Right lobe of liver (tissue), 6 donors: Measurements from ENCODE around the gene KLF12. TPM values are rescaled to one million over a fixed set of nuclear protein-coding genes. Genes with fewer than 3 reads are reported as not detected.

Source experiments
- ATAC-seq, 4 donors: fragments of 200-7000 bp; cut with Tn5 transposase; one replicate each; pipeline ENCODE4 v1.9.1; 2020; ENCODE audit warnings: mild to moderate bottlenecking in 4 of 4, moderate library complexity in 4 of 4
- DNase-seq, 3 donors: peaks; one replicate each; pipeline ENCODE4 v3.0.0-alpha.2; 2020
- H3K27ac ChIP-seq, 3 donors: fragments of 200-600 bp; one replicate each; pipeline ENCODE4 v1.8.0; 2022
- H3K27me3 ChIP-seq, 2 donors: fragments of 200-600 bp; one replicate each; pipeline ENCODE4 v1.8.0; 2022
- H3K36me3 ChIP-seq, 4 donors: fragments of 200-600 bp; sonication (generic) in 1 of 4; one replicate each; pipeline versions ENCODE4 v1.5.1 to v1.8.0; 2017 to 2022; ENCODE audit warnings: control low read depth in 1 of 4
- H3K4me1 ChIP-seq, 4 donors: fragments of 200-600 bp; sonication (generic) in 1 of 4; one replicate each; pipeline versions ENCODE4 v1.5.1 to v1.8.0; 2017 to 2022; ENCODE audit warnings: control low read depth in 1 of 4
- H3K4me3 ChIP-seq, 3 donors: fragments of 200-600 bp; one replicate each; pipeline ENCODE4 v1.8.0; 2022
- H3K9me3 ChIP-seq, 4 donors: fragments of 200-600 bp; sonication (generic) in 1 of 4; one replicate each; pipeline versions ENCODE4 v1.5.1 to v1.8.0; 2017 to 2022; ENCODE audit warnings: control low read depth in 1 of 4
- CTCF ChIP-seq, 4 donors: fragments of 200-600 bp in 3 of 4; fragments of 450-650 bp in 1 of 4; IDR thresholded peaks; one replicate each; pipeline versions ENCODE4 v1.5.1 to v1.8.0; 2016 to 2022; ENCODE audit warnings: antibody characterized with exemption in 4 of 4, mild to moderate bottlenecking in 2 of 4
- POLR2A ChIP-seq: fragments of 450-650 bp; IDR thresholded peaks from one replicate; pipeline ENCODE4 v1.6.1; 2017; ENCODE audit warnings: antibody characterized with exemption, mild to moderate bottlenecking
- WGBS: methylation state at CpG from one replicate; pipeline ENCODE4 v1.1.6; 2018; ENCODE audit warnings: low coverage, low lambda C conversion rate; ENCODE audit not compliant: insufficient coverage; ENCODE audit errors: missing lambda C conversion rate; 5-methylcytosine and 5-hydroxymethylcytosine counted together
- intact Hi-C, 2 donors: fragments of 100-400 bp; cut with DNase I; formaldehyde crosslinking; loops; one replicate each; pipeline versions ENCODE4 v1.11.2 to v1.14.1; 2022
- total RNA-seq, 6 experiments: library from RNA; depleted of rRNA in 2 of 6; stranded (reverse); fragments of >200 nt in 2 of 6; fragmentation: NEBNext Ultra II Directional in 3 of 6; extraction: Animal tissue kit (Norgen Biotek cat#: 25700) in 3 of 6; gene quantifications; one replicate each; pipeline versions ENCODE4 v1.1.0 to v1.2.4, GENCODE V29; 2016 to 2023
- donor health status: DM: no; HTN: yes; CAD: no.
- donor health status: DM: no; HTN: no; CAD: no.
- donor health status: DM: no; HTN: no; CAD: no.
- donor health status: DM: no; HTN: yes; CAD: no.
- donor health status: DM: no; HTN: yes; CAD: no.

Gene KLF12
- total RNA-seq, 6 experiments from 2014 or later: 6.0 to 20.7 (median 10.4) TPM

GRCh38 chr13:74090397-74090796 lies 43.8 kb downstream of the KLF12 start:
- no peaks in the 10 kb centered on the region for H3K36me3 ChIP-seq
- intact Hi-C loops: no loop called here
- DNase-seq (no peak), ATAC-seq (no peak)
- no peaks in the 10 kb centered on the region for H3K27me3 ChIP-seq
- H3K4me3 ChIP-seq: no peak overlapping the region
- TF ChIP-seq CTCF (IDR thresholded peaks at IDR 0.05) (no peak), POLR2A (no peak)
- H3K27ac ChIP-seq: no peak overlapping the region
- no peaks in the 10 kb centered on the region for H3K9me3 ChIP-seq
- peaks cover 0 to 6% (median 0%) of the 10 kb centered on the region in 4 donors for H3K4me1 ChIP-seq
- WGBS: 90% methylated on average over 3 of the region's 3 CpGs

GRCh38 chr13:74087357-74087756 lies 46.8 kb downstream of the KLF12 start:
- TF ChIP-seq POLR2A (no peak), CTCF (IDR thresholded peaks at IDR 0.05) (no peak)
- H3K36me3 ChIP-seq: no peaks in the 10 kb centered on the region
- H3K4me1 ChIP-seq: peaks cover 0 to 15% (median 0%) of the 10 kb centered on the region in 4 donors
- no peaks in the 10 kb centered on the region for H3K27me3 ChIP-seq
- H3K9me3 ChIP-seq: no peaks in the 10 kb centered on the region
- ATAC-seq (peak in 2 of 4 donors; percentile 14 to 34), DNase-seq (no peak)
- no peak overlapping the region for H3K4me3 ChIP-seq
- 36% methylated on average over 2 of the region's 3 CpGs for WGBS
- no peak overlapping the region for H3K27ac ChIP-seq
- intact Hi-C loops: no loop called here
